A673 (cell line): Measurements from ENCODE around the gene SLF1.

Source experiments
- EZH2 ChIP-seq: fragments of 200-600 bp; sonication (generic); IDR thresholded peaks from 2 replicates; pipeline ENCODE4 v1.6.1; 2017; ENCODE audit warnings: borderline replicate concordance, low read depth, mild to moderate bottlenecking, mixed read lengths, antibody characterized with exemption, low read length; ENCODE audit not compliant: poor library complexity, severe bottlenecking
- TF ChIP-seq, protein P1 (sequence below): fragments of 300-800, 200-600 bp; sonication (generic); conservative IDR thresholded peaks from 2 replicates; pipeline ENCODE4 v1.5.1; 2017; ENCODE audit warnings: low read depth, mild to moderate bottlenecking, antibody characterized with exemption, low read length, moderate library complexity, mixed read lengths

DNA sequence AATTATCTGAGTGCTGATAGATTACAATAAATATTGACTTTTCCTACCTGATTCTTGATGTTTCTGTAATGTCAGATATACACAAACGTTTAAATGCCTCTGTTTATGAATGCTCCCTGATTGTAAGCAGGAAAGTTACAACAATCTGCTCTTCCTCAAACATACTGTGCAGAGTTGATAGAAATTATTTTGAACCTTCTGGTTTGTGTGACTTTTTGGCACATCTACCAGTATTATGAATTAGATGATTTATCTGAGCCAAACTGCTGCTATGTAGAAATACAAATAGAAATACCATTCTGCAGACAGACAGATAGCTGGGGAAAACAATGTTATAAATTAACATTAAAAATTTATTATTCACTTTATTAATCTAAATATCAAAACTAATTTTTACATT lies 113.0 kb downstream of the SLF1 start:
- TF ChIP-seq, protein P1, sequence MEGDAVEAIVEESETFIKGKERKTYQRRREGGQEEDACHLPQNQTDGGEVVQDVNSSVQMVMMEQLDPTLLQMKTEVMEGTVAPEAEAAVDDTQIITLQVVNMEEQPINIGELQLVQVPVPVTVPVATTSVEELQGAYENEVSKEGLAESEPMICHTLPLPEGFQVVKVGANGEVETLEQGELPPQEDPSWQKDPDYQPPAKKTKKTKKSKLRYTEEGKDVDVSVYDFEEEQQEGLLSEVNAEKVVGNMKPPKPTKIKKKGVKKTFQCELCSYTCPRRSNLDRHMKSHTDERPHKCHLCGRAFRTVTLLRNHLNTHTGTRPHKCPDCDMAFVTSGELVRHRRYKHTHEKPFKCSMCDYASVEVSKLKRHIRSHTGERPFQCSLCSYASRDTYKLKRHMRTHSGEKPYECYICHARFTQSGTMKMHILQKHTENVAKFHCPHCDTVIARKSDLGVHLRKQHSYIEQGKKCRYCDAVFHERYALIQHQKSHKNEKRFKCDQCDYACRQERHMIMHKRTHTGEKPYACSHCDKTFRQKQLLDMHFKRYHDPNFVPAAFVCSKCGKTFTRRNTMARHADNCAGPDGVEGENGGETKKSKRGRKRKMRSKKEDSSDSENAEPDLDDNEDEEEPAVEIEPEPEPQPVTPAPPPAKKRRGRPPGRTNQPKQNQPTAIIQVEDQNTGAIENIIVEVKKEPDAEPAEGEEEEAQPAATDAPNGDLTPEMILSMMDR = no peak
- TF ChIP-seq EZH2 = no peak
